Measurements from ENCODE around the gene RAPGEF5. TPM values are rescaled to one million over a fixed set of nuclear protein-coding genes. Genes with fewer than 3 reads are reported as not detected.

RAPGEF5 gene
- total RNA-seq, 1 experiment from 2014 or later, result 15.6 TPM

GRCh38 chr7:22147868-22148267, 209.1 kb downstream of the RAPGEF5 start:
- Histone ChIP-seq H3K4me3 (replicated peaks in 1 of 2; ENCODE audit: low read depth in 1 of 2, low read length in 2 of 2) (no peak overlapping the region), H3K27me3 (ENCODE audit: insufficient read depth, low read length) (no peaks in the 10 kb centered on the region), H3K4me1 (ENCODE audit: control insufficient read depth in 1 of 2, insufficient read depth in 2 of 2, low read length in 2 of 2) (no peaks in the 10 kb centered on the region), H3K9ac (ENCODE audit: low read length) (no peak overlapping the region), H3K9me2 (ENCODE audit: insufficient read depth) (no peaks in the 10 kb centered on the region), H4K20me1 (ENCODE audit: insufficient read depth) (no peaks in the 10 kb centered on the region), H2AFZ (ENCODE audit: low read depth, low read length, poor library complexity, severe bottlenecking) (no peak overlapping the region), H3K27ac (ENCODE audit: low read depth, low read length) (no peak overlapping the region), H3K9me3 (ENCODE audit: control insufficient read depth in 1 of 2, insufficient read depth in 1 of 2, low read depth in 1 of 2, low read length in 2 of 2) (no peaks in the 10 kb centered on the region), H3K4me2 (ENCODE audit: low read length) (no peak overlapping the region), H3K36me3 (ENCODE audit: control insufficient read depth in 1 of 2, insufficient read depth in 2 of 2, low read length in 2 of 2) (no peaks in the 10 kb centered on the region; a peak in 1 of 4 replicates), H3K79me2 (ENCODE audit: insufficient read depth, low read length) (no peaks in the 10 kb centered on the region)
- ChIA-PET CTCF (no interaction called here), POLR2A (no interaction called here), RAD21 (ENCODE audit: low non-redundant PET in 1 of 2, low total read pairs in 2 of 2, uncharacterized antibody in 2 of 2, unreplicated experiment in 2 of 2) (no interaction called here)
- BruUV-seq (replicated peaks), result no TSS peak
- ATAC-seq (no peak), DNase-seq (ENCODE audit: low read depth, low spot score) (no peak)
- TF ChIP-seq SIN3A (IDR thresholded peaks at IDR 0.05; ENCODE audit: low read depth) (no peak), ATF3 (IDR thresholded peaks at IDR 0.05) (no peak), REST (IDR thresholded peaks at IDR 0.05; ENCODE audit: low read depth) (no peak), CEBPB (IDR thresholded peaks at IDR 0.05; ENCODE audit: low read depth) (no peak), POLR2AphosphoS5 (IDR thresholded peaks at IDR 0.05; ENCODE audit: low read depth, low read length) (no peak), ELF1 (IDR thresholded peaks at IDR 0.05; ENCODE audit: borderline replicate concordance, low read depth) (no peak), ZFX (IDR thresholded peaks at IDR 0.05) (no peak)
- intact Hi-C loops (cut with micrococcal nuclease), result no loop called here
